H9 (cell line): ENCODE data around the gene HAPLN2. TPM values are rescaled to one million over a fixed set of nuclear protein-coding genes. Genes with fewer than 3 reads are reported as not detected.

Experiments
- DNase-seq: peaks from one replicate; pipeline ENCODE4 v3.0.0-alpha.2; 2017
- H2AFZ ChIP-seq: one replicate; pipeline ENCODE4 v1.6.1; 2013; ENCODE audit warnings: mild to moderate bottlenecking, low read length, control low read depth, moderate library complexity
- H2AK5ac ChIP-seq: 2 replicates; pipeline ENCODE4 v1.6.1; 2013; ENCODE audit warnings: low read length, control low read depth, mixed read lengths; ENCODE audit not compliant: insufficient read length
- H2BK120ac ChIP-seq: one replicate; pipeline ENCODE4 v1.6.1; 2013; ENCODE audit warnings: low read depth, mild to moderate bottlenecking, low read length, control low read depth, inconsistent platforms; ENCODE audit not compliant: poor library complexity, severe bottlenecking
- H2BK12ac ChIP-seq: 2 replicates; pipeline ENCODE4 v1.6.1; 2013; ENCODE audit warnings: low read length, control low read depth, mixed read lengths, low read depth; ENCODE audit not compliant: insufficient read length
- H2BK15ac ChIP-seq: 2 replicates; pipeline ENCODE4 v1.6.1; 2013; ENCODE audit warnings: low read depth, low read length, control low read depth
- H2BK20ac ChIP-seq: one replicate; pipeline ENCODE4 v1.6.1; 2013; ENCODE audit warnings: low read depth, mild to moderate bottlenecking, low read length, control low read depth, inconsistent platforms; ENCODE audit not compliant: poor library complexity, severe bottlenecking
- H2BK5ac ChIP-seq: 2 replicates; pipeline ENCODE4 v1.6.1; 2013; ENCODE audit warnings: low read length, control low read depth, mixed read lengths; ENCODE audit not compliant: insufficient read length
- H3K14ac ChIP-seq: 2 replicates; pipeline ENCODE4 v1.6.1; 2013; ENCODE audit warnings: low read length, control low read depth; ENCODE audit not compliant: insufficient read depth
- H3K18ac ChIP-seq: 2 replicates; pipeline ENCODE4 v1.6.1; 2013; ENCODE audit warnings: low read depth, mild to moderate bottlenecking, mixed read lengths, low read length, control low read depth; ENCODE audit not compliant: insufficient read length
- H3K23ac ChIP-seq: 2 replicates; pipeline ENCODE4 v1.6.1; 2013; ENCODE audit warnings: low read length, control low read depth, mixed read lengths, low read depth; ENCODE audit not compliant: insufficient read length
- H3K23me2 ChIP-seq: 2 replicates; pipeline ENCODE4 v1.6.1; 2013; ENCODE audit warnings: low read depth, mild to moderate bottlenecking, mixed read lengths, low read length, control low read depth; ENCODE audit not compliant: insufficient read length, poor library complexity, severe bottlenecking
- H3K27ac ChIP-seq: 2 replicates; pipeline ENCODE4 v1.5.1; 2013; ENCODE audit warnings: low read length, control low read depth, mixed read lengths, low read depth; ENCODE audit not compliant: insufficient read length
- H3K27me3 ChIP-seq: 2 replicates; pipeline ENCODE4 v1.6.1; 2013; ENCODE audit warnings: low read length, control low read depth, inconsistent platforms; ENCODE audit not compliant: insufficient read depth
- H3K4ac ChIP-seq: 2 replicates; pipeline ENCODE4 v1.6.1; 2013; ENCODE audit warnings: low read depth, mild to moderate bottlenecking, control low read depth, inconsistent platforms, low read length, moderate library complexity
- H3K4me1 ChIP-seq: 2 replicates; pipeline ENCODE4 v1.6.1; 2013; ENCODE audit warnings: low read length, control low read depth, inconsistent platforms; ENCODE audit not compliant: insufficient read depth
- H3K4me2 ChIP-seq: 2 replicates; pipeline ENCODE4 v1.6.1; 2013; ENCODE audit warnings: low read length, control low read depth, mixed read lengths; ENCODE audit not compliant: insufficient read length, insufficient read depth
- H3K56ac ChIP-seq: 2 replicates; pipeline ENCODE4 v1.6.1; 2013; ENCODE audit warnings: low read depth, mild to moderate bottlenecking, mixed read lengths, low read length, control low read depth; ENCODE audit not compliant: insufficient read length
- H3K79me1 ChIP-seq: 2 replicates; pipeline ENCODE4 v1.6.1; 2013; ENCODE audit warnings: low read depth, mild to moderate bottlenecking, moderate library complexity, low read length, control low read depth, inconsistent platforms; ENCODE audit not compliant: insufficient read depth, poor library complexity, severe bottlenecking
- H3K79me2 ChIP-seq: 2 replicates; pipeline ENCODE4 v1.6.1; 2013; ENCODE audit warnings: low read length, control low read depth, inconsistent platforms; ENCODE audit not compliant: insufficient read depth
- H3K9ac ChIP-seq: 2 replicates; pipeline ENCODE4 v1.6.1; 2013; ENCODE audit warnings: low read length, control low read depth, mixed read lengths; ENCODE audit not compliant: insufficient read length; ENCODE audit errors: extremely low read depth
- H3K9me3 ChIP-seq: one replicate; pipeline ENCODE4 v1.6.1; 2013; ENCODE audit warnings: low read depth, low read length, inconsistent platforms; ENCODE audit not compliant: control insufficient read depth
- H3T11ph ChIP-seq: one replicate; pipeline ENCODE4 v1.6.1; 2013; ENCODE audit warnings: mild to moderate bottlenecking, low read length, control low read depth, inconsistent platforms
- H4K20me1 ChIP-seq: one replicate; pipeline ENCODE4 v1.6.1; 2013; ENCODE audit not compliant: control insufficient read depth, insufficient read length, insufficient read depth
- H4K5ac ChIP-seq: 2 replicates; pipeline ENCODE4 v1.6.1; 2013; ENCODE audit warnings: low read depth, mild to moderate bottlenecking, mixed read lengths, low read length, control low read depth; ENCODE audit not compliant: insufficient read length
- H4K8ac ChIP-seq: replicated peaks from 2 replicates; pipeline ENCODE4 v1.6.1; 2013; ENCODE audit warnings: low read length, control low read depth, mixed read lengths, low read depth; ENCODE audit not compliant: insufficient read length
- H4K91ac ChIP-seq: 2 replicates; pipeline ENCODE4 v1.6.1; 2013; ENCODE audit warnings: low read depth, mild to moderate bottlenecking, moderate library complexity, mixed read lengths, low read length, control low read depth; ENCODE audit not compliant: insufficient read length
- H3K27ac Mint-ChIP-seq, 3 experiments: 2 replicates in 2 of 3; 3 replicates in 1 of 3; pipeline ENCODE4 v1.8.0; 2020 to 2021; ENCODE audit warnings: mixed read lengths in 3 of 3, mild to moderate bottlenecking in 1 of 3, moderate library complexity in 1 of 3
- H3K27me3 Mint-ChIP-seq: 2 replicates; pipeline ENCODE4 v1.8.0; 2021; ENCODE audit warnings: low read depth, mild to moderate bottlenecking, moderate library complexity, mixed read lengths
- H3K36me3 Mint-ChIP-seq, 3 experiments: 2 replicates in 2 of 3; 3 replicates in 1 of 3; pipeline ENCODE4 v1.8.0; 2020 to 2021; ENCODE audit warnings: low read depth in 3 of 3, mixed read lengths in 3 of 3; ENCODE audit not compliant: insufficient read depth in 1 of 3
- H3K4me1 Mint-ChIP-seq, 2 experiments: 2 replicates each; pipeline ENCODE4 v1.8.0; 2020; ENCODE audit warnings: mixed read lengths in 2 of 2
- H3K4me3 Mint-ChIP-seq, 2 experiments: 2 replicates in 1 of 2; 3 replicates in 1 of 2; pipeline ENCODE4 v1.8.0; 2020 to 2021; ENCODE audit warnings: mild to moderate bottlenecking in 2 of 2, mixed read lengths in 2 of 2, moderate library complexity in 1 of 2
- H3K9me3 Mint-ChIP-seq, 2 experiments: 2 replicates in 1 of 2; 3 replicates in 1 of 2; pipeline ENCODE4 v1.8.0; 2020; ENCODE audit warnings: mild to moderate bottlenecking in 2 of 2, mixed read lengths in 2 of 2, moderate library complexity in 1 of 2
- WGBS: extraction: QIAGEN DNeasy Blood & Tissue Kit; methylation state at CpG from one replicate; pipeline ENCODE4 v1.1.7; 2013; ENCODE audit warnings: missing lambda C conversion rate, low lambda C conversion rate, mixed read lengths; ENCODE audit not compliant: insufficient read length; ENCODE audit errors: extremely low coverage; 5-methylcytosine and 5-hydroxymethylcytosine counted together
- total RNA-seq: library from RNA; stranded (reverse); gene quantifications from 2 replicates; pipeline ENCODE4 v1.2.1, GENCODE V29; 2021
- TF ChIP-seq, protein P1 (sequence below): fragments of 200-600 bp; sonication (generic); conservative IDR thresholded peaks from 3 replicates; pipeline ENCODE4 v1.8.0; 2021; ENCODE audit warnings: antibody characterized with exemption, mild to moderate bottlenecking

HAPLN2 gene
- total RNA-seq, 1 experiment from 2014 or later, result 0.46 TPM

DNA sequence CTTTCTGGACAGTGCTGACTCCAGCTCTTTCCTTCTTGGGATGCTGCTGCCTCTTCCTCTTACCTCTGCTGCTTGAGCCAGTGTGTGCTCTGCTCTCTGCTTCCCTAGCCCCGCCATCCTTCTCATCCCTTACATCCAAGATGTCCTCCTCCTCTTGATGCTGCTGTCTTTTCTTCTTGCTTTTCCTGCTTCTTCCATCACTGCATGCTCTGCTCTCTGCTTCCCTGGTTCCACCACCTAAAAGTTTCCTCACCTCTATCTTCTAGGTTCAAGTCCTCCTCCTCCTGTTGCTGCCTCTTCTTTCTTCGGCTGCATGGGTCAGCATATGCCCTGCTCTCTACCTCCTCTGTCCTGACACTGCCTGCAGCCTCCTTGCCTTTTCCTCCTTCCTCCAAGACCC, 24.2 kb upstream of the HAPLN2 start:
- H4K91ac ChIP-seq, result no peak overlapping the region
- no peak overlapping the region for H3T11ph ChIP-seq
- peaks cover 2% of the 10 kb centered on the region for H4K20me1 ChIP-seq
- no peak overlapping the region for H2BK12ac ChIP-seq
- H3K14ac ChIP-seq, result no peak overlapping the region
- no peak for DNase-seq
- no peak overlapping the region for H3K18ac ChIP-seq
- H3K27me3 ChIP-seq, result no peaks in the 10 kb centered on the region
- H2AFZ ChIP-seq, result no peak overlapping the region
- no peak overlapping the region for H2BK5ac ChIP-seq
- no peak overlapping the region for H3K27ac ChIP-seq
- TF ChIP-seq, protein P1, sequence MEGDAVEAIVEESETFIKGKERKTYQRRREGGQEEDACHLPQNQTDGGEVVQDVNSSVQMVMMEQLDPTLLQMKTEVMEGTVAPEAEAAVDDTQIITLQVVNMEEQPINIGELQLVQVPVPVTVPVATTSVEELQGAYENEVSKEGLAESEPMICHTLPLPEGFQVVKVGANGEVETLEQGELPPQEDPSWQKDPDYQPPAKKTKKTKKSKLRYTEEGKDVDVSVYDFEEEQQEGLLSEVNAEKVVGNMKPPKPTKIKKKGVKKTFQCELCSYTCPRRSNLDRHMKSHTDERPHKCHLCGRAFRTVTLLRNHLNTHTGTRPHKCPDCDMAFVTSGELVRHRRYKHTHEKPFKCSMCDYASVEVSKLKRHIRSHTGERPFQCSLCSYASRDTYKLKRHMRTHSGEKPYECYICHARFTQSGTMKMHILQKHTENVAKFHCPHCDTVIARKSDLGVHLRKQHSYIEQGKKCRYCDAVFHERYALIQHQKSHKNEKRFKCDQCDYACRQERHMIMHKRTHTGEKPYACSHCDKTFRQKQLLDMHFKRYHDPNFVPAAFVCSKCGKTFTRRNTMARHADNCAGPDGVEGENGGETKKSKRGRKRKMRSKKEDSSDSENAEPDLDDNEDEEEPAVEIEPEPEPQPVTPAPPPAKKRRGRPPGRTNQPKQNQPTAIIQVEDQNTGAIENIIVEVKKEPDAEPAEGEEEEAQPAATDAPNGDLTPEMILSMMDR, result no peak
- H2BK15ac ChIP-seq, result no peak overlapping the region
- no peak overlapping the region for H2AK5ac ChIP-seq
- no peak overlapping the region for H3K56ac ChIP-seq
- Mint-ChIP-seq H3K4me1 (peaks cover 16 to 17% of the 10 kb centered on the region in 2 experiments), H3K36me3 (peaks cover 32 to 69% (median 56%) of the 10 kb centered on the region in 3 experiments; a peak in 6 of 7 replicates), H3K27me3 (no peaks in the 10 kb centered on the region), H3K4me3 (peak overlapping the region in 1 of 2 experiments; percentile 12; a peak in 1 of 5 replicates), H3K9me3 (no peaks in the 10 kb centered on the region), H3K27ac (peak overlapping the region in 2 of 3 experiments; percentile 37 to 44; a peak in 5 of 7 replicates)
- H3K23me2 ChIP-seq, result peaks cover 3% of the 10 kb centered on the region
- WGBS, result no CpG with 5 or more reads among the region's 2 CpGs
- no peaks in the 10 kb centered on the region for H3K9me3 ChIP-seq
- no peaks in the 10 kb centered on the region; the same call in 1 of the 2 replicates for H3K79me2 ChIP-seq
- H3K79me1 ChIP-seq, result no peaks in the 10 kb centered on the region
- no peaks in the 10 kb centered on the region for H3K4me1 ChIP-seq
- no peak overlapping the region for H3K9ac ChIP-seq
- no peak overlapping the region for H2BK20ac ChIP-seq
- no peak overlapping the region for H3K4me2 ChIP-seq
- H3K4ac ChIP-seq, result no peak overlapping the region
- H3K23ac ChIP-seq, result no peak overlapping the region
- no peak overlapping the region for H4K5ac ChIP-seq
- H4K8ac ChIP-seq, result no peak overlapping the region
- H2BK120ac ChIP-seq, result no peak overlapping the region
